Esophagus muscularis mucosa (tissue), 4 donors: Measurements from ENCODE around the gene SPRR1B.

ENCODE experiments used
- CTCF ChIP-seq, 3 experiments: fragments of 200-600 bp in 2 of 3; fragments of 450-650 bp in 1 of 3; sonication (generic) in 2 of 3; IDR thresholded peaks; one replicate each; pipeline ENCODE4 v1.5.1; 2017 to 2019; ENCODE audit warnings: antibody characterized with exemption in 3 of 3, mild to moderate bottlenecking in 2 of 3, moderate library complexity in 1 of 3
- EP300 ChIP-seq: sonication (generic); formaldehyde crosslinking; IDR thresholded peaks from one replicate; pipeline ENCODE4 v1.6.1; 2017; ENCODE audit warnings: antibody characterized with exemption
- POLR2AphosphoS5 ChIP-seq, 2 donors: sonication (generic); formaldehyde crosslinking; IDR thresholded peaks; one replicate each; pipeline ENCODE4 v1.6.1; 2017; ENCODE audit warnings: antibody characterized with exemption in 2 of 2

- TF ChIP-seq CTCF (IDR thresholded peaks at IDR 0.05), result no peak
- TF ChIP-seq EP300, result no peak
- no peak for TF ChIP-seq POLR2AphosphoS5 (IDR thresholded peaks at IDR 0.05)
Observed at GRCh38 chr1:152986578-152986977, 44.4 kb upstream of the SPRR1B start.
